HG03469 (cell line): ENCODE measurements around the gene MYADM.

Source experiments
- ATAC-seq: cut with Tn5 transposase; IDR thresholded peaks from one replicate; pipeline ENCODE4 v1.9.1; 2021; ENCODE audit warnings: mild to moderate bottlenecking, moderate library complexity, moderate number of reproducible peaks; ENCODE audit not compliant: unreplicated experiment

The MYADM gene

GRCh38 chr19:53909471-53910169 lies 41.9 kb downstream of the MYADM start:
- ATAC-seq = no peak

DNA sequence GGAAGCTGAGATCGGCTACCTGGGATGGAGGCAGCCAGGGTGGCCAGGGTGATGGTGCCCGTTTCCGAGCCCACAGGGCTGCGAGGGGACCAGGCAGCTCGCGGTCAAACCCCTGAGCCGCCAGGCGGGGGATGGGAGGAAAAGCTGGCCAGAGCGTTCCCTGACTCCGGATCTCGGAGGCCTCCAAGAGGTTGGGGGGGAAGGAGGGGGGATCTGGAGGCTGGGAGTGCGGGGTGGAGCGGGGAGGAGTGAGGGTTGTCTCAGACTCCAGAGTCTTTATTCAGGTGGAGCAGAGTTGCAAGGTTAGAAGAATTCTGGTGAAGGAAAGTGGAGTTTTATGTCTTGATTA lies 42.5 kb downstream of the MYADM start:
- ATAC-seq = no peak

- no peak for ATAC-seq
Measured at GRCh38 chr19:53912653-53913052, 45.0 kb downstream of the MYADM start.

- ATAC-seq = no peak
Measured at GRCh38 chr19:53915000-53915399, 47.3 kb downstream of the MYADM start.

GRCh38 chr19:53916004-53916403 lies 48.3 kb downstream of the MYADM start:
- ATAC-seq = no peak

- no peak for ATAC-seq
Measured at GRCh38 chr19:53917356-53917755, 49.7 kb downstream of the MYADM start.
